Naive thymus-derived CD4-positive, alpha-beta T cell (primary cell): Measurements from ENCODE around the gene DENND1A. TPM values are rescaled to one million over a fixed set of nuclear protein-coding genes. Genes with fewer than 3 reads are reported as not detected.
A peak's percentile ranks its signal among the peaks of the same experiment; 100 is the strongest.

Experiments
- ATAC-seq: fragments of 150-1000 bp; cut with Tn5 transposase; 2 replicates; pipeline ENCODE4 v1.10.0; 2021; ENCODE audit warnings: mild to moderate bottlenecking, moderate library complexity
- CTCF ChIA-PET: fragments of 350-600 bp; sonication (Branson Sonifier 250); formaldehyde crosslinking; loops from one replicate; lab custom pipeline; 2021; ENCODE audit warnings: antibody characterized with exemption; lab: Charles Lee
- POLR2A ChIA-PET: fragments of 350-600 bp; sonication (Branson Sonifier 250); formaldehyde crosslinking; loops from one replicate; lab custom pipeline; 2021; ENCODE audit warnings: antibody characterized with exemption, inconsistent platforms; lab: Charles Lee
- DNase-seq, 9 donors: peaks; one replicate each; pipeline versions ENCODE4 v3.0.0 to v3.0.0-alpha.2; 2020 to 2022; ENCODE audit warnings: mixed read lengths in 1 of 9
- H3K27ac ChIP-seq: one replicate; pipeline ENCODE4 v1.7.0; 2013; ENCODE audit warnings: mild to moderate bottlenecking, low read depth, low read length, moderate library complexity
- H3K27me3 ChIP-seq, 2 donors: one replicate each; pipeline ENCODE4 v1.7.0; 2013; ENCODE audit warnings: low read length in 2 of 2, mild to moderate bottlenecking in 2 of 2, moderate library complexity in 2 of 2; ENCODE audit not compliant: control insufficient read depth in 2 of 2, insufficient read depth in 2 of 2
- H3K36me3 ChIP-seq, 3 experiments: 1 replicate in 2 of 3; 2 replicates in 1 of 3; pipeline ENCODE4 v1.7.0; 2013; ENCODE audit warnings: low read length in 3 of 3, mild to moderate bottlenecking in 3 of 3, moderate library complexity in 1 of 3; ENCODE audit not compliant: insufficient read depth in 3 of 3, control insufficient read depth in 2 of 3
- H3K4me1 ChIP-seq, 2 donors: one replicate each; pipeline ENCODE4 v1.7.0; 2013; ENCODE audit warnings: low read length in 2 of 2, mild to moderate bottlenecking in 2 of 2, moderate library complexity in 1 of 2; ENCODE audit not compliant: control insufficient read depth in 2 of 2, insufficient read depth in 2 of 2
- H3K4me3 ChIP-seq: 2 replicates; pipeline ENCODE4 v1.7.0; 2013; ENCODE audit warnings: mild to moderate bottlenecking, low read length
- H3K9me3 ChIP-seq, 3 experiments: 1 replicate in 2 of 3; 2 replicates in 1 of 3; pipeline ENCODE4 v1.7.0; 2013; ENCODE audit warnings: low read length in 3 of 3; ENCODE audit not compliant: control insufficient read depth in 2 of 3
- H3K27ac Mint-ChIP-seq, 9 donors: one replicate each; pipeline ENCODE4 v1.8.0; 2020 to 2022; ENCODE audit warnings: mixed read lengths in 9 of 9, mild to moderate bottlenecking in 8 of 9, moderate library complexity in 5 of 9, inconsistent platforms in 2 of 9
- H3K27me3 Mint-ChIP-seq, 5 donors: one replicate each; pipeline ENCODE4 v1.8.0; 2021 to 2022; ENCODE audit warnings: mixed read lengths in 5 of 5, mild to moderate bottlenecking in 1 of 5
- H3K36me3 Mint-ChIP-seq, 5 donors: one replicate each; pipeline ENCODE4 v1.8.0; 2020 to 2022; ENCODE audit warnings: mixed read lengths in 5 of 5, mild to moderate bottlenecking in 3 of 5, inconsistent platforms in 1 of 5
- H3K4me1 Mint-ChIP-seq, 7 donors: one replicate each; pipeline ENCODE4 v1.8.0; 2020 to 2022; ENCODE audit warnings: mixed read lengths in 7 of 7, mild to moderate bottlenecking in 3 of 7, inconsistent platforms in 1 of 7
- H3K4me3 Mint-ChIP-seq, 10 donors: one replicate each; pipeline ENCODE4 v1.8.0; 2020 to 2022; ENCODE audit warnings: mild to moderate bottlenecking in 10 of 10, mixed read lengths in 10 of 10, moderate library complexity in 6 of 10, inconsistent platforms in 2 of 10
- H3K9me3 Mint-ChIP-seq, 11 donors: one replicate each; pipeline ENCODE4 v1.8.0; 2020 to 2022; ENCODE audit warnings: mixed read lengths in 11 of 11, mild to moderate bottlenecking in 4 of 11, inconsistent platforms in 1 of 11, moderate library complexity in 1 of 11
- intact Hi-C, 2 donors: fragments of 100-400 bp; cut with micrococcal nuclease; formaldehyde crosslinking; loops; one replicate each; pipeline ENCODE4 v1.15.1; 2023
- polyA plus RNA-seq, 2 donors: library from polyadenylated mRNA; unstranded; fragments of 300-500 nt; fragmentation: Illumina TruSeq; gene quantifications; one replicate each; pipeline ENCODE4 v1.2.3, GENCODE V29; 2021
- total RNA-seq, 6 experiments: library from RNA in 5 of 6; stranded (reverse) in 5 of 6; gene quantifications; 1 replicate in 5 of 6; 2 replicates in 1 of 6; pipeline ENCODE4 v1.2.3 and lab custom pipeline; 2021 to 2026

The DENND1A gene
- total and polyA plus RNA-seq, 7 experiments from 2014 or later = 4.6 to 41.1 (median 16.5) TPM

DNA sequence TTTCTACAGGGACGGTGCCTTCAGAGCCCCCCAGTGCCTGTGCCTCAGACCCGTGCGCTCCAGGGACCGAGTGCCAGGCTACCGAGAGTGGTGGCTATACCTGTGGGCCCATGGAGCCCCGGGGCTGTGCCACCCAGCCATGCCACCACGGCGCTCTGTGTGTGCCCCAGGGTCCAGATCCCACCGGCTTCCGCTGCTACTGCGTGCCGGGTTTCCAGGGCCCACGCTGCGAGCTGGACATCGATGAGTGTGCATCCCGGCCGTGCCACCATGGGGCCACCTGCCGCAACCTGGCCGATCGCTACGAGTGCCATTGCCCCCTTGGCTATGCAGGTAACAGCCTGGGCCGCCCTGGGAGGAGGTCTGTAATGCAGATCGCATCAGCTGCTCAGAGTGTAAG is 567.1 kb downstream of the DENND1A start:
- Histone ChIP-seq H3K4me1 (no peaks in the 10 kb centered on the region), H3K4me3 (no peak overlapping the region), H3K27me3 (no peaks in the 10 kb centered on the region), H3K36me3 (no peaks in the 10 kb centered on the region), H3K9me3 (no peaks in the 10 kb centered on the region), H3K27ac (no peak overlapping the region)
- Mint-ChIP-seq H3K4me3 (no peak overlapping the region), H3K27ac (no peak overlapping the region), H3K36me3 (no peaks in the 10 kb centered on the region), H3K9me3 (no peaks in the 10 kb centered on the region), H3K27me3 (peaks cover 0 to 13% (median 0%) of the 10 kb centered on the region in 5 donors), H3K4me1 (peaks cover 0 to 29% (median 19%) of the 10 kb centered on the region in 7 donors)
- ChIA-PET POLR2A (no interaction called here), CTCF (no interaction called here)
- intact Hi-C loops = no loop called here
- no peak for DNase-seq
- no peak for ATAC-seq

GRCh38 chr9:123361731-123362510 is 568.0 kb downstream of the DENND1A start:
- Histone ChIP-seq H3K9me3 (no peaks in the 10 kb centered on the region), H3K27me3 (no peaks in the 10 kb centered on the region), H3K4me1 (no peaks in the 10 kb centered on the region), H3K4me3 (no peak overlapping the region), H3K27ac (no peak overlapping the region), H3K36me3 (no peaks in the 10 kb centered on the region)
- Mint-ChIP-seq H3K9me3 (no peaks in the 10 kb centered on the region), H3K4me3 (no peak overlapping the region), H3K36me3 (no peaks in the 10 kb centered on the region), H3K27ac (no peak overlapping the region), H3K27me3 (peaks cover 0 to 8% (median 0%) of the 10 kb centered on the region in 5 donors), H3K4me1 (peaks cover 0 to 29% (median 19%) of the 10 kb centered on the region in 7 donors)
- ATAC-seq (no peak), DNase-seq (no peak)
- ChIA-PET CTCF (no interaction called here), POLR2A (no interaction called here)
- intact Hi-C loops = no loop called here

GRCh38 chr9:123361086-123361730 is 568.7 kb downstream of the DENND1A start:
- peak overlapping the region in 1 of 10 donors; percentile 13 for H3K4me3 Mint-ChIP-seq
- no peak overlapping the region for H3K27ac Mint-ChIP-seq
- H3K4me3 ChIP-seq = no peak overlapping the region
- DNase-seq (no peak), ATAC-seq (no peak)
- intact Hi-C loops = no loop called here
- peaks cover 0 to 8% (median 0%) of the 10 kb centered on the region in 5 donors for H3K27me3 Mint-ChIP-seq
- no peak overlapping the region for H3K27ac ChIP-seq
- no peaks in the 10 kb centered on the region for H3K36me3 Mint-ChIP-seq
- H3K4me1 ChIP-seq = no peaks in the 10 kb centered on the region
- H3K9me3 Mint-ChIP-seq = no peaks in the 10 kb centered on the region
- no peaks in the 10 kb centered on the region for H3K9me3 ChIP-seq
- H3K27me3 ChIP-seq = no peaks in the 10 kb centered on the region
- H3K4me1 Mint-ChIP-seq = peaks cover 0 to 31% (median 19%) of the 10 kb centered on the region in 7 donors
- H3K36me3 ChIP-seq = no peaks in the 10 kb centered on the region
- POLR2A ChIA-PET = no interaction called here
- CTCF ChIA-PET = no interaction called here

GRCh38 chr9:123360161-123361085 is 569.5 kb downstream of the DENND1A start:
- H3K4me3 ChIP-seq = no peak overlapping the region
- no peaks in the 10 kb centered on the region for H3K9me3 ChIP-seq
- Mint-ChIP-seq H3K4me1 (peaks cover 0 to 31% (median 19%) of the 10 kb centered on the region in 7 donors), H3K27ac (peak overlapping the region in 3 of 9 donors; percentile 5 to 83 (median 40)), H3K4me3 (peak overlapping the region in 2 of 10 donors; percentile 19 to 41), H3K9me3 (no peaks in the 10 kb centered on the region), H3K36me3 (no peaks in the 10 kb centered on the region), H3K27me3 (peaks cover 0 to 8% (median 0%) of the 10 kb centered on the region in 5 donors)
- ATAC-seq (peak; percentile 36), DNase-seq (peak in 3 of 9 donors; percentile 30 to 38 (median 32))
- H3K27ac ChIP-seq = no peak overlapping the region
- CTCF ChIA-PET = no interaction called here
- no peaks in the 10 kb centered on the region for H3K4me1 ChIP-seq
- no peaks in the 10 kb centered on the region for H3K36me3 ChIP-seq
- no peaks in the 10 kb centered on the region for H3K27me3 ChIP-seq
- POLR2A ChIA-PET = no interaction called here
- intact Hi-C loops = no loop called here

DNA sequence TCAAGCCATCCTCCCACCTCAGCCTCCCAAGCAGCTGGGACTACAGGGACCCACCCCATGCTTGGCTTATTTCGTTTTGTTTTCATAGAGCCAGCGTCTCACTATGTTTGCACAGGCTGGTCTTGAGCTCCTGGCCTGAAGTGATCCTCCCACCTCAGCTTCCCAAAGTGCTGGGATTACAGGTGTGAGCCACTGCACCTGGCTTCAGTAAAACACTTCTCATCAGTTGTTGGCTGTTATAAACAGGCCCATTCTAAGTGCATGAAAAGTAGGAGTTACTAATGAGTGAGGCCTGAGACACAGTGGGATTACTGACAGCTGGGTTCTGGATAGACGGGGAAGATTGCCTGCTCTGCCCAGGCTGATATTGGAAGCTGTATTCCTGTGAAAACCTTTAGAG is 570.4 kb downstream of the DENND1A start:
- H3K27ac ChIP-seq = no peak overlapping the region
- POLR2A ChIA-PET = interaction anchor here (0.7 kb wide), 1 partner anchor 231 kb away, joined by 3 read pairs; no protein-coding TSS in a partner anchor
- H3K4me3 Mint-ChIP-seq = peak overlapping the region in 3 of 10 donors; percentile 19 to 41 (median 27)

DNA sequence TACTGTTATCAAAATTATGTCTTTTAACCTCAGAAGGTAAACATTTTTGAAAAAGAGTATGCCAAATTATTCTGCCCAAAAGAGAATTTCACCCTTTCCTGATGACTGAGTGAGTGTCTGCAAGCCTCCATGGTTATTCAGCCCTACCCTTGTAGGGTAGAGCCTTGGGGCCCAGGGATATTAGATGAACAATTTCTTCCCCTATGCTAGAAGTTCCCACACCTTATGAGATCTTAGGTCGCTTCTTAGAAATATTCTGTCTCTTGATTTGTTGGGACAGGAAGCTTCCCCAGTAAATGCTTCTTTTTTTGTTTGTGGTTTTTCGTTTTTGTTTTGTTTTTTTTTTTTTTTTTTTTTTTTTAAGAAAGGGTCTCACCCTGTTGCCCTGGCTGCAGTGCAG is 570.8 kb downstream of the DENND1A start:
- H3K9me3 Mint-ChIP-seq = no peaks in the 10 kb centered on the region
- no peaks in the 10 kb centered on the region for H3K36me3 Mint-ChIP-seq
- ATAC-seq = no peak
- no peaks in the 10 kb centered on the region for H3K27me3 ChIP-seq
- no peak overlapping the region for H3K27ac ChIP-seq
- H3K4me1 Mint-ChIP-seq = peaks cover 0 to 34% (median 19%) of the 10 kb centered on the region in 7 donors
- intact Hi-C loops = loop anchor here (10.0 kb wide), 2 partner anchors 334 to 544 kb away; no protein-coding TSS in a partner anchor
- no peaks in the 10 kb centered on the region for H3K36me3 ChIP-seq
- ChIA-PET CTCF (no interaction called here), POLR2A (interaction anchor here (0.7 kb wide), 1 partner anchor 231 kb away, joined by 3 read pairs; no protein-coding TSS in a partner anchor)
- peak in 2 of 9 donors; percentile 27 to 29 for DNase-seq
- no peaks in the 10 kb centered on the region for H3K4me1 ChIP-seq
- peak overlapping the region in 5 of 10 donors; percentile 1 to 69 (median 41) for H3K4me3 Mint-ChIP-seq
- H3K27me3 Mint-ChIP-seq = peaks cover 0 to 6% (median 0%) of the 10 kb centered on the region in 5 donors
- no peak overlapping the region for H3K4me3 ChIP-seq
- H3K9me3 ChIP-seq = no peaks in the 10 kb centered on the region
- H3K27ac Mint-ChIP-seq = peak overlapping the region in 5 of 9 donors; percentile 25 to 83 (median 60)

More for the DNA sequence above, 570.4 kb downstream of the DENND1A start:
- DNase-seq (no peak), ATAC-seq (no peak)
- H3K4me1 Mint-ChIP-seq = peaks cover 0 to 32% (median 19%) of the 10 kb centered on the region in 7 donors
- Histone ChIP-seq H3K27me3 (no peaks in the 10 kb centered on the region), H3K4me1 (no peaks in the 10 kb centered on the region), H3K36me3 (no peaks in the 10 kb centered on the region), H3K9me3 (no peaks in the 10 kb centered on the region), H3K4me3 (no peak overlapping the region)
- intact Hi-C loops = loop anchor here (10.0 kb wide), 2 partner anchors 335 to 545 kb away; no protein-coding TSS in a partner anchor
- H3K27ac Mint-ChIP-seq = peak overlapping the region in 4 of 9 donors; percentile 5 to 83 (median 62)
- no peaks in the 10 kb centered on the region for H3K9me3 Mint-ChIP-seq
- CTCF ChIA-PET = interaction anchor here (0.6 kb wide), 1 partner anchor 277 kb away, joined by 3 read pairs; no protein-coding TSS in a partner anchor
- no peaks in the 10 kb centered on the region for H3K36me3 Mint-ChIP-seq
- H3K27me3 Mint-ChIP-seq = peaks cover 0 to 8% (median 0%) of the 10 kb centered on the region in 5 donors
